ENCODE data around the gene TMEM208.

The TMEM208 gene

DNA sequence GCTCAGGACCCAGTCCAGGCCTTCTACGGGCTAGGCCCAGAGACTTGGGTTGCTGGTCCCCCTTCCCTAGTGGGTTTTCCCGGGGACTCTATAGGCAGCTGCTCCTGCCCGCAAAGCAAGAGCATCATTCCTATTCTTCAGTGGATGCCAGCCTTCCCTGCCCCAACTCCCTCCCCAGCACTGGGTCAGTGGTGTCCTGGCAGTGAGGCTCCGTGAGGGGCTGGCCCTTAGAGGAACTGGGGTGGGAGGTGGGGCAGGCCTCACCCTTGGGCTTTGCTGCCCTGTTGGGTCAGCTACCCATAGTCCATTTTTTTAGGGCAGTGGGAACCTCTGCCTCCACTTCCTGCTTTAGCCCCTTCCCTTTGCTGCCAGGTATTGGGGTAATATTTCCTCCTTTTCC, 44.5 kb downstream of the TMEM208 start:
- no peak for DNase-seq (ENCODE audit: low read depth in 3 of 3, low spot score in 1 of 3)

- DNase-seq (ENCODE audit: low read depth in 3 of 3, low spot score in 1 of 3), result no peak
Measured at GRCh38 chr16:67275321-67275720, 48.4 kb downstream of the TMEM208 start.

- no peak for DNase-seq (ENCODE audit: low read depth in 3 of 3, low spot score in 1 of 3)
Measured at GRCh38 chr16:67277294-67277998, 50.5 kb downstream of the TMEM208 start.

DNA sequence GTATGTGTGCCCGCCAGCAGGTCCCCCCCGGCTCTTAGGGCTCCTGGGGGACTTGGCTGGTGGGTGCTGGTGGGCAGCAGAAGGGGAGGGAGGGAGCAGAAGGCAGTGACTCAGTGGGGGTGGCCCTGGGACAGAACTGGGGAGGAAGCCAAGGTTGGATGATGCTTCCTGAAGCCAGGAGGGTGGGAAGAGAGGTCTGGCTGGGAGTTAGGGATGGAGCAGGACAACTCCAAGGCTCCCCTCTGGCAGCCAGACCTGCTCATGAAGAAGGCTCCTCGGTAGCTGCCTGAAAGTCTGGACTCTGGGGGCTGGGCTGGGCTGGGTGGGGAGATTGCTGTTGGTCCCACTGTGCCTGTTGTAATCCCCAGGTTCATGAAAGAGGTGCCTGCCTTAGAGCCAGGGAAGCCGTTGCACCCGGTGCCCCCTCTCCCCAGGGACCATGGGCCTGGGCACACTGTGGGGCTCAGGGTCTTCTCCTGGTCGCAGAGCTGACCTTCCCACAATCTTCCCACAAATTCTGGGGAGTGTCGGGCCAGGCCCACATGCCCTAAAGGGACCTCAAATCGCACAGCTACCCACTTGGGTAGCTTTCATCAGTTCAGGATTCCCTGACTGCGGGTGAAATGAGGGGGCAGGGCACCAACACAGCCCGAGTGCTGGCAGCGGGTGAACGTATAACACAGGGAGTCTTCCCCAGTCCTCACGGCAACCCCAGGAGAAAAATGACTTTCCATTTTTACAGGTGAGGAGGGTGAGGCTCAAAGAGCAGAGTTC, 51.3 kb downstream of the TMEM208 start:
- DNase-seq (ENCODE audit: low read depth in 3 of 3, low spot score in 1 of 3), result no peak
